DMS 273 treated with DMSO at 0.1 percent for 48 hours (cell line): Measurements from ENCODE around the gene PPP1CA.

Experiments
- DNase-seq: peaks from one replicate; lab custom pipeline; 2025; lab: John Stamatoyannopoulos, UW

PPP1CA gene

DNA sequence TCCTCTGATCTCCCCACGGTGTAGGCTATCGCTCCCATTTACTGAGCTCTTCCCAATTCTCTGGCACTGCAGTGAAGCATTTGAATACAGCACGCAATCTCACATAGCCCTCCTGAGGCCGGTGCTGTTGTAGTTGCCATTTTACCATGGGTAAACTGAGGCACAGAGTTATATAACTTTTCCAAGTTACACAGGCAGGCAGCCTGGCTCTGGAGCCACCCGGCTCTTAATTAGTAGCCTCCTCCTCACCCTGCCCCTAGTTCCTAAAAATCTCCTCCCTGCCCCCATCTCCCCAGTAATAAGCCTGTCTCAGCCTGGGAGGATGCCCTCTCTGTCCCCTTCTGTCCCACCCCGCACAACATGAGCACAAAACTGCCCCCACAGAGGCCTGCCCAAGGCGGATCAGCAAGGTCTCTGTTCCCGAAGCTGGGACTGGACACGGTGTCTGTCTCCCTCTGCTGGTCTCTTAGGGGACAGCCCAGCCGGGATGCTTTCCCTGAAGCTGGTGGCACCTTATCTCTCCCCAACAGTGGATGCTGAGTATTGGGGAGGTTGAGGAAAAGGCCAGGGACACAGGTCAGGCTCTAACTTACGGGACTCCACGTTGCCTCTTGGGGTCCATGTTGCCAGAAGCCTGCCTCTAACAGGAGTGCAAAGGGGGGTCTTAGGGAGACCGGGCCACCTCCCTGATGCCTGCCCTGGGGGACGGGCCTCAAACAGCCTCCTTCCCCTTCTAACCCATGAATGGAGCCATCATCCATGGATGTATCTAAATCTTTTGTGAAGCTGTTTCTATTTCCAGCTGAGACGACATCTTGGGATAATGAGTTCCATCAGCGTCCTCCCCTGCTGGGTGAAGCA is 19.2 kb downstream of the PPP1CA start:
- DNase-seq: no peak

DNA sequence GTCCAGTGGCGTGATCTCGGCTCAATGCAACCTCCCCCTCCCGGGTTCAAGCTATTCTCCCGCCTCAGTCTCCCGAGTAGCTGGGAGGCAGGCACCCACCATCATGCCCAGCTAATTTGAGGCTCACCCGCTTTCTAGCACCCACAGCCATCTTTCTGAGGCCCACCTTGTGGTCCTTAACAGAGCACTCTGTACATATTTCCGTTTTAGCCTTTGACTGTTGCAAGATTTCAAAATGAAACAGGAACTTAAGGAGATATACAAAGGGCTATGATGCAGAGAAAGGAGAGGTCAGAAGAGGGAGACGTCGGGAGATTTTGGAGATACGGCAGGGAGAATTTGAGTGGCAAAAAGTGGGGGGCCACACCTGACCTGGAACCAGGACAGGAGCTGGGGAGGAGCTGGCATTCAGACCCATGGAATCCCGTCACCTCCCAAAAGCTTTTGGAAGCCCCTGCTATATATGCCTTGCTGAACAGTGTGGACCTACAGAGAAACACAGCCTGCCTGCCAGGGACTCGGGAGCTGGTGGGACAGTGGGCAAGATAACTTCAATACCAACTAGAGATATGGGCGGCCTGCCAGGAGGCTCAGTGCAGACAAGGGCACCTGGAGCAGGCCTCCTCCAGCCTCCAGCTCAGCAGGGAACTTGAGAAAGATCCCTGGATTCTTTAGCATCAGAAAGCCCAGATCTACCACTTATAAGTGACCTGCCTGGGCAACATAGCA is 20.2 kb downstream of the PPP1CA start:
- no peak for DNase-seq

DNA sequence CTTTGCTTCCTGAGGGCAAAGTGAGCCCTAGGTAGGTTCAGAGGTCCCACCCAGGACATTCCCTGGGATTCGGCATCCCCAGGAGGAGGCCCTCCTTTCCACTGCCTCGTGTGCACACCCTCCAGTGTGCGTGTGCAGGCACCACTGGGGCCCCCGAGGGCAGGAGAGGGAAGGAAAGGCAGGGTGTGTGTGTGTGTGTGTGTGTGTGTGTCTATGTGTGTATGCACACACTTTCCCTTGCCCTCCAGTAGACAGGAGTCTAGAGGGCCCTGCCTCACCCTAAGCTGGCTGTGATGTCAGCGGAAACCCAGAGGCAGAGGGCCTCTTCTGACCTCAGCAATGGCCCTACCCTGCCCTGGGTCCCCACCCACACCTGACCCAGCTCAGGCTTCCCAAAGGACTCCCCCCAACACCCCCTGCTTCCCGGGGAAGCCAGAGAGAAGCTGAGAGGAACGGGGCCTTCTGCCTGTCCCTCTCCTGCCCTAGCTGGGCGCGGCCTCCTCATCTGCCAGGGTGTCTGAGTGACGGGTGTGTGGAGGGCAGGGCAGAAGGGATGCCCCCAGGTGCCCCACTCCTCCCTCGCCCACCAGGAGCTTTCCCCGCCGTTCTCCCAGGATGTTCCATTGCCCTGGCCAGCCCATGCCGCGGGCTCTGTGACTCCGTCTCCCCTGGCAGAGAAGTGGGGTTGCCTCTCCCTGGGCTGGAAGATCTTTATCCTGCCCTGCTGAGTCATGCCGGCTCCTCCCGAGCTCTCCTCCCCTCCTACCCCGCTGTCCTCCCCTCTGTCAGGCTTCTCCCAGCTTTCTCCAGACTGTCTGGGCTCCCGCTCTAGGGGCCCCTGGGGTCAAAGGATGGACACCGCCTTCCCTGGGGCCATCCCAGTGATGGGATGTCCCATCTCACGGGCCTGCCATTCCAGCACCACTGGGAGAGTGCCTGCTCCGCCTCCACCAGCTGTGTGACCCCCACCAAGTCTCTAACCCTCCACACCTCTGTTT is 22.3 kb downstream of the PPP1CA start:
- no peak for DNase-seq

DNA sequence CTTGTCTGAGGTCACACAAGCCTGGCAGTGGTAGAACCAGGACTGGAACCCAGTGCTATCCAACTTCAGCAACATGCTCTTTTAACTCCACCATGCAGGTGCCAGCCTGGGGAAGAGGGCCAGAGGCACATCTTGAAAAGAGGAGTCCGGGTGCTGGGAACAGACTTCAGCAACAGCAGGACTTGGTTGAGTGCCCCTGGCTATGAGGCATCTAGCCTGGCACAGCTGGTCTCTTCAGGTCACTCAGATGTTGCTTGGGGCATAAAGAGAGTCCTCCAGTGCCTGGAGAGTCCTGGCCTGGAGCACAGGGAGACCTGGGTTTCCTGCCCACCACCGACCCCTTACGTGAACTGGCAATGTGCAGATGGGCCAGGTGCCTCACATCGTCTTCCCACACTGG is 23.1 kb downstream of the PPP1CA start:
- no peak for DNase-seq

DNA sequence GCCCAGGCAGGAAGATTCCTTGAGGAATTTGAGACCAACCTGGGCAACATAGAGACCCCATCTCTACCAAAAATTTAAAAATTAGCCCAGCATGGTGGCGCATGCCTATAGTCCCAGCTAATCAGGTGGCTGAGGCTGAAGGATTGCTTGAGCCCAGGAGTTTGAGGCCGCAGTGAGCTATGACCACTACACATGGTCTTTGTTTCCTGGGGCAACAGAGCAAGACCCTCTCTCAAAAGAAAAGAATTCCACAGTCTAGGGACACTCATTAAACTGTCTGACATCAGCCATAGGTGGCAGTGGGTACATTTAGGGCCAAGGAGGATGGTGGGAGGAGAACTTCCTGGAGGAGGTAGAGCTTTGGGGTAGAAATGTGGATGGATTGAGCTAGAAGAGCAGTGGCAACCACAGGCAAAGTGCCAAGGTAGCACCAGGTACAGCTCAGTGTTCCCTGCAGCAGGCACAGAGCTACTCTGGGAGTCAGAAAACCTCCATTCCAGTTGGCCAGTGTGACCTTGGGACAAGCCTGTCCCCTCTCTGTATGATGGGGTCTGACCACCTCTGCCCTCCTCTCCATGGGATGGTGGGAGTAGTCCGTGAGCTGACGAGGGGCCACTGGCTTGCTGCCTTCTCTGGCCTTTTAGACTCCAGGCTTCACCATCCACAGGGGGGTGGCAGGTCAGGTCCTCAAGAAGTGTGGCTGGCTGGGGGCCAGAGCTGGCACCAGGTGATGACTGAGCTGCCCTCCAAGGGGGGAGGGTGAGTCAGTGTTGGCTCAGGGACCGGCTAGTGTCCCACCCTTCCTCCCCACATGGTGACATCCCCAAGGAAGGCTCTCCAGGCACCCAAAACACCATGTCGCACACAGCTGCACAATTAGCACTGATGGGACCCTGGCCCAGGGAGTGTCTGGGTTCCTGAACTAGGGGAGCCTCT is 24.5 kb downstream of the PPP1CA start:
- no peak for DNase-seq

DNA sequence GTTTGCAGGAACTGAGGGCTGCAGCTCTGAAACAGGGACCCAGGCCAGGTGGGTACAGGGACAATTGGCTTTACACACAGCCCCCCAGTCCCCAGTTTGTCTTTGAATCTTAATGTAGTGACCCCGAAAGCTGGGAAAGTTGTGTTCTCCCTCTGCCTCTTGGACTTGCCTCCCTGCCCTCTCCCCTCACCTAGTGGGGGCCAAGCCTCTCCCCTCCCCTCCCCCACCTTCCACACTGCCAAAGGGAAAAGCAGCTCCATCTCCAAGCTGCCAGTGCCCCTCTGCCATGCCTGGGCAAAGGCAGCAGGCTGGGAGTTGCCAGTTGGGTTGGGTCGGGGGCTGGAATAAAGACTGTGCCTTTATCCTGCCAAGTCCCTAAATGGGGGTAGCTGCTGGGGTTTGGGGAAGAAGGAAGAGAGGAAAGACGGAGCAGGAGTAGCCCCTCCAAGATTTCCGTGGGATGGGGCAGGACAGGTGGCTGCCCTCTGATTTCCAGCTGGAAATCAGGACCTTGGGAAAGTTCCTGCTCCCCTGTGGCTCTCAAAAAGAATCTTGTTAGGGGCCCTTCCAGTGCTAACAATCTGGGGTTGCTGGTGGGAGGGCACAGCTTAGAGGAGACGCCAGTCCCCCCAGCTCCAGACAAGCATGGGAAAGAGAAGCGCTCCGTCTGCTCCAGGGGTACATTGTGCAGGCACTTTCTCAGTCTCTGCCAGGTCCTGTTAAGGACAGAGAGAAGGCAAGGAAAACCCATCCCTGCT is 25.4 kb downstream of the PPP1CA start:
- no peak for DNase-seq

DNA sequence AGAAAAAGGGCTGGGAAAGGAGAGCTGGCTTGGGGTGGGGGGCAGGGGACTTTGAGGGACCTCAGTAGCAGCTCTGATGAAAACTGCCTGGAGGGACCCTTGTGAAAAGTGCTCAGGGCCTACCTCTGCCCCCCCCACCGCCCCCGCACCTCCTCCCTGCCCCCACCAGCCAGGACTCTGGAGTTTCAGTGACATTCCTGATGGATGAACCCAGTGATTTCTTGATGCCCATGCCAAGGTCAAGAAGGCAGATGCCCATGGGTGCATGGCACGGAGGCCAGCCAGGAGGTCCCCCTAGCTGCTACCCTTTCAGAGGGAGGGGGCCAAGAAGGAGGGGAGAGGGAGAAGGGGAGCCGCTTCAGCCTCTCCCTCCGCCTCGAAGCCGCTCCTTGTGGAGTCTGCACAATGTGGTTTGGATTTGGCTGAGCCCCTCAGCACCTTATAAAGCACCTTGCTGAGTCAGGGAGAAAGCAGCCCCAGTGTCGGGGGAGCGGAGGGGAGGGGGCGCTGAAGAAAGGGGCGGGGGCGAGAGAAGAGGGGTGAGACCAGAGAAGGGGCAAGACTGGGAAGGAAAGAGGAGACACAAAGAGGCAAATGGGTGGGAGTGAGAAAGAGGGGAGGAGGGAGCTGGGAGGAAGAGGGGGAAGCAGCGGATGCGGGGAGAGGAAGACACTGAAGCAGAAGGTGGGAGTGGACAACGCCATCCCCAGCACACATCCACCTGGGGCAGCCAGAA is 26.2 kb downstream of the PPP1CA start:
- DNase-seq: no peak

DNA sequence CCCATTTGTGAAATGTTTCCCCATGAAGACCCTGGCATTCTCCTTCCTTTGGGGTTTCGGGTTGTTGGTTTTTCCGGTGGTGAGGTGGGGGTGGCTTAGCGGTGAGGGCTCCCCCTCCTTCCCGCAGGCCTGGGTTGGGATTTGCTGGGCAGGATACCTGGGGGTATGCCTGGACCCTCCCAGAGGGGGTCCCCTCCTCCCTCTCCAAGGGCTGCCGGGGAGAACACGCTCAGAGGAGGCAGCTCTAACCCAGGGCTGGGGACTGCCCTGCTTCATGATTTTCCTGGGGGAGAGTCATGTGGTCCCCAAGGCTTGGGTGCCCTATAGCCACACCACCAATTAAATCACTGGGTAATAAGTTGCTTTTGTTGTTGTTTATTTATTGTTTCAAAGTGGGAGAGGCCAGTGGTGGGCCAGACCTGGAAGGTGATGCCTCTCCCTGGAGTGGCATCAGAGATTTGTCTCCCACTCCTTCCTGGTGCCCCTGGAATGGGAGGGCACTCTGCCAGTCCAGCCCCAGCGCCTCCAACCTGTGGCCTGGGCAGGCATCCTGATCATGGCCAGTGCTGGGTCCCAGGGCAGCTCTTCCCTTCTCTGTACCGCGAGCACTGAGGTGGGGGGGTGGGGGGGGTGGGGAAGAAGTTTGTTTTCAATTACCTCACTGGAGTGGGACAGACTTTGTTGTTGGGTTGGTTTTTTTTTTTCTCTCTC is 26.9 kb downstream of the PPP1CA start:
- DNase-seq: no peak

DNA sequence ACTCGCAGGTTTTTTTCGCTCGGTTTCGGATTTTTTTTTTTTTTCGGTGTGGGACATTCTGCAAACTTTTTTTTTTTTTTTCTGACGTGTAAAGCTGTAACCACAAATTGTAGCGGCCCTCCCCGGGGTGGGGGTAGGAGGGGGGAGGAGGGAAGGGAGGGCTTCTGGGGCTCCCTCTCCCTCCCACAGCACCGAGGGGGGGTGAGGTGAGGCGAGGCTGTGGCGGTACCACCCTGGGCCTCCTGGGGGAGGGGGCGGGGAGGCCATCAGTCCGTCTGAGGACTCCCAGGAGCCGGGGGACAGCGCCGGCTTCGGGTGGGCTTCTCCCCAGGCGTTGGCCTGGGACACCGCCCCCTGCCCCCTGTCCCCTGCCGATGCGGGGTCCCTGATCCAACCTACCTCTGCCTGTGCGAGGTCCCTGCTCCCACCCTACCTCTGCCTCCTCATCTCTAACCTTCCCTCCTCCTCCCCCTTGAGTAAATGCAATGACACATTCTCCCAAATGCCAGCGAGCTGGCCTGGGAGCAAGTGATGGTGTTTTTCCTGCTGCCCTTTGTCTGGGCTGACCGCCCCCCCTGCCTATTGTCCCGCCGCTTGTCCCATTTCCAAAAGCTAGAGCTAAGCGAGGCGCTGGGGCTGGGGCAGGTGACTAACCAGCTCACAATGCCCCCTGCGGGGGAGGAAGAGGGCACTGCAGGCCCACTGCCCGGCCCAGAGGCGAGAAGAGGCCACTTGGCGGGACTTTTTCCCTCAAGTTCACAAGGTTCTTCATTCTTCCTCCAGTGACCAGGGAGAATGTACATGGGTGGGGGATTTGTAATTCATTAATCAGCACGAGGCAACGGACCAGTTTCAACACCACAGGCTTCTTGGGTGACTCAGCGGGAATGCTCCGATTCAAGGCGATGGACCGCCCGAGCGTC is 27.7 kb downstream of the PPP1CA start:
- DNase-seq: no peak

DNA sequence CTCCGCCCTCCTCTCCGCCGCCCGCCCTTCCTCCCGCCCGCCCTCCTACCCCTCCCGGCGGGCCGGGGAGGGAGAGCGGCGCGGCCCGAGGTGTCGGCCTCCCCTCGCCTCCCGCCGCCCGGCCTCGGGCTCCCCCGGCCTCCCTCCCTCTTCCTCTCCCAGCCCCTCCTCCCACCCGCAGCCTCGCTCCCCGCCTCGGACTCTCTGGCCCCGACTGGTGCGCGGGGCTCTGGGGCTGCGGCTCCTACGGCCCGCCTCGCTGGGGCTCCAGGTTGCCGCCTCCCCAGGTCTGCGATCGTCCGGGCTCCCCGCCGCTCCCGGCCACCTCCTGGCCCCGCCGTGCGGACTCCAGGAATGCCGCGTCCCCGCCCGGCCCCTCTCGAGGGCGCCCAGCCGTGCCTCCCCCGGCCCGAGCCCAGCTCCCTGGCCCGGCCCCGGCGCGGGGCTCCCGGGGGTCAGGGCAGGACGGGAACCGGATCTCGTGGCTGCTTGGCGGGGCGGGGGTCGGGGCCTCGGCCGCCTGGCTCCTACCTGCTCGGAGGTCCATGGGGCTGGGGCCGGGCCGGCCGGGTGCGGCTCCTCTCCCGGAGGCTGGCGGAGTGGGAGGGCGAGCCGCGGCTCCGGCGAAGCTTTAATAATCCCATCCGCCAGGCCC is 28.5 kb downstream of the PPP1CA start, which contains the start of gene CLCF1:
CLCF1 (minus strand) TSS at position 606 of the 655 bp plus-strand sequence; CDS start at position 547, 59 bp downstream.
- DNase-seq: no peak

DNA sequence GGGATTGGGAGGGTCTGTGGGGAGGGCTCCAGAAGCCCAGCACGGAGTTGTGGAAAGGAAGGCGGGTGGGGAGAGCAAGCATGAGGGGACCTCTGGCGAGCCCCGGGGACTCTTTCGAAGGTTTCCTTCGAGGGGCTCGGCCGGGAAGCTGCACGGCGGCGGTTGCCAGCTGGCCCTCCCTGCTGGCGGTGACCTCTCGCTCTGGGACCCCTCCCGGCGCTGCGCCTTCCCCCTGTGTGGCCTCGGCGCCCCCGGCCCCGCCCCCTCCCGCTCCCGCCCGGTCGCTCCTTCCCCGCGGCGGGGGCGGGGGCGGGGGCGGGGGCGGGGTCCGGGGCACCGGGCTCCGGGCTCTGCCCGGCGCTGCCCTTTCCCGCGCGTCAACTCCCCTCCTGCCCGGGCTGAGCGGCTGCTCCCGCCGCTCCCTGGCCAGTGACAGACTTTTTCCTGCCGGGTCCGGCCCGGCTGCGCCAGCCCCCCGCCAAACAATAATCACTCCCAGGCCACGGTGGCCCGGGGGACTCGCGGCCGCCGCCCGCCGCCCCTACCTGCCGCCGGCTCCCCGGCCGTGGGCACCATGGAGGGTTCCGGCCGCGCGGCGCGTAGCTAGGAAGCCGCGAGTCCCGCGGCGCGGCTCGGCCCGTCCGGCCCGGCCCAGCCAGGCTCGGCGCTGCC is 29.2 kb downstream of the PPP1CA start:
- no peak for DNase-seq

DNA sequence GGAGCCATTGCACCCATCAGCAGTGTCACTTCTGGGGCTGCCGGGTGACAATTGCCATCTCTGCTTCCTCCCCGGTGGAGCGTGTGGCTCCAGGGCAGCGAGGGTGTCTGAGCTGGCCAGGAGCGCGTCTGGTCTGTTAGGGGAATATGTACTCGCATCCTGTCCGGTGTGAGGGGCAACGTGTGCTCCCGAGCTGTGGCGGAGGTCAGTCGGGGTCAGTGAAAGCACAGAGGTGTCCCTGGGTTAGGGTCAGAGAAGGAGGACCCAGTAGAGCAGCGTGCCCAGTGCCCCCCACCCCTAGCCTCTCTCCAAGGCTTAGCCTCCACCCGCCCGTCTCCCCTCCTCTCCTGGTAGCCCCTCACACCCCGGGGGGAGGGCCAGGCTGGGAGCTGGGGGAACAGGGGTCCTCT is 29.7 kb downstream of the PPP1CA start:
- DNase-seq: no peak

DNA sequence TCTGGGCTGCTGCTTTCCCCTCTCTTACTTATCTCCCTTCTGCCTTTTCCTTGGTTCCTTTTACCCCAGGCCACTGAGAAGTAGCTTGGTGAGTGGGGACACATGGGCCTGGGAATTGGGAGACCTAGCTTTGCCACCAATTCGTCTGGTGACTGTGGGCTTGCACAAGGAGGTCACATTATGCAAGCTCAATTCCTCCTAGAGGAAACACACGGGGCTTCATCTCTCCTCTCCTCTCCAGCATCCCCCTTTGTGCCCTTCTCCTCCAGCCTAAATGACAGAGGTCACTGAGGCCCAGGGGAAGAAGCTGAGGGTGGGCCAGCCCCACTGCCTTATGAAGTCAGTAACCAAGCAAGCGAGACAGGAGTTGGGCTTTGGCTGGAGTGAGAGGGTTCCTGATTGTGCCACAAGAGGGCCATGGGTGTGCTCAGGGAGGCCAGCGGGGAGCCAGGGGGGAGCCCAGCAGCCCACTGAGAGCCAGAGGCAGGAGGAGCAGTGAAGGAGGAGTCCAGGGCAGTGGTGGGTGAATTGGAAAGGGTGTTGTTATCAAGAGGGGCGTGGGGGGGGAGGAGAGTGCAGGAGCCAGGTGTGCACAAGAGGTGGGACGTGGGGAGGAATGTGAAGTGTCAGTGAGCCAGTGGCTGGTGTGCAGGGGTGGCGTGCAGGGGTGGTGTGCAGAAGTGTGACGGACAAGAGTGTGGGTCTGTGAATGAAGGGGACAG is 30.3 kb downstream of the PPP1CA start:
- no peak for DNase-seq

DNA sequence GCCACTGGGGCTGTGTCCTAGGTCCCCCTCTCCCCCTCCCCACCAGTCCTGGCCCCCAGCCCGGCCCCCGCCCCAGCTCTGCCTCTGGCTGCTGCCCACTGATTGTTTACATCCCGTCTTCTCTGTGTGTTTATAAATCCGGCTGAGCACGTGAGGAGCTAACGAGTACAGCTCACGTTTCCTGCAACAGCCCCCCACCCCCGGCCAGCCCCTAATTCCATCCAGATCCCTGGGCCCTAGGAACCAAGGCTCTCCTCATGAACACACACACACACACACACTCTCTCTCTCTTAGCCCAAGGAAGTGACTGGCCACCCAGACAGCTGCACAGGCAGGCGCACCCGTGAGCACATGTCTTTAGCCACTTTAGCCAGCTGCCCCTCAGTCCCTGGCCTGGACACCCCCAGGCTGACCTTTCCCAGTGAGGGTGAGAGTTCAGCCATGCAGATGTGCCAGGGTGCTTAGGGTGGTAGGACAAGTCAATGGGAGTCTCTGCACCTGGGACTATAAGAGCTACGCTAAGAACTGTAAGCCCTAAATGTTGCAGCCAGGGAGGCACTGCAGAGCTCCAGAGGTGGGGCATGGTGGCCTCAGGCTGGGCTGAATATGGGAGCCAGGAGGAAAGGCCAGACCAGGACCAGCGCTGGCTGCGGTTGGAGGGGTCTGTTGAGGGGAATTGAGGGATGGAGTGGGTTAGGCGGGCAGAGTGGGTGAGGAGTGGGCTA is 31.1 kb downstream of the PPP1CA start:
- DNase-seq: no peak

DNA sequence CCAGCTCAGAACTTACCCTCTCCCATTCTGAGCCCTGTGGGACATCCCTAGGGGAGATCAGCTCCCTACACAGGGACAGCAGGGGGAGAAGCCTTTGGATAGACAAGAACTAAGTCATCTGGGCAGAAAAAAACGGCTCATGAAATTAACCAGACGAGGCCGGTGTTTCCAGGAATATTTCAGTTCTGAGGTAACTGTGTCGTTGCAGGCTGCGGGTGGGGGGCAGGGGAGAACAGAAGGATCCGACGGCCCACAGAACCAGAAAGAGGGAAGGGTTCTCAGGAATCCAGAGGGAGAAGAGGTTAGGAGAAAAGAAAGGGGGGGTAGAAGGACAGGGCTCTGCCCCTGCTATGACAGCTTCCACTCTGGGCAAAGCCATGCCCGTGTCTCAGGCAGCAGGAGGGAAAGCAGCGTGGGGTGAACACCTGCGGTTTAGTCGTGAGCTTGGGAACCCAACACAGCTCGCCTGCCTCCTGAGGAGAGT is 31.8 kb downstream of the PPP1CA start:
- no peak for DNase-seq
